HG02678 (cell line): ENCODE data around the gene BPTF.
"Not testable (repeated sequence)": the region's sequence is repeated elsewhere in the genome, so short reads cannot be mapped to it uniquely, and the experiment has no call there.

Experiments used
- ATAC-seq: cut with Tn5 transposase; IDR thresholded peaks from one replicate; pipeline ENCODE4 v1.9.1; 2021; ENCODE audit warnings: mild to moderate bottlenecking, moderate library complexity; ENCODE audit not compliant: unreplicated experiment

Gene BPTF

DNA sequence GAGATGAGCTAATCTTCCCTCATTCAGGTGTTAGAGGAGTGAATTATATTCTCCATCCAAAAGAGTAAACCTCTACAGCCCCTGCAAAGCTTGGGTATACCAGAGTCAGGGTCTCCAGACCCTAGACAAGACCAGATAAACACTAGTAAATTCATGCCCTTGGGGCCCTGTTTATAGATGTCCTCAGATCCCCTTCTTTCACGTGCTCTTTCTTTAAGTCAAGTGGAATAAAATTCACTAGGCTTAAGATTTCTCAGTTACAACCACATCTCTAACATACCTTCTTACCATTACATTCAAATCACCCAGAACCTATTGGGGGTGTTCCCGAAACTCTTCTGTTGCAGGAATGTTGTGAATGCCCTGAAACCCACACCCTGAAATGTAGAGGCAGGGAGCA is 173.2 kb downstream of the BPTF start:
- no peak for ATAC-seq

DNA sequence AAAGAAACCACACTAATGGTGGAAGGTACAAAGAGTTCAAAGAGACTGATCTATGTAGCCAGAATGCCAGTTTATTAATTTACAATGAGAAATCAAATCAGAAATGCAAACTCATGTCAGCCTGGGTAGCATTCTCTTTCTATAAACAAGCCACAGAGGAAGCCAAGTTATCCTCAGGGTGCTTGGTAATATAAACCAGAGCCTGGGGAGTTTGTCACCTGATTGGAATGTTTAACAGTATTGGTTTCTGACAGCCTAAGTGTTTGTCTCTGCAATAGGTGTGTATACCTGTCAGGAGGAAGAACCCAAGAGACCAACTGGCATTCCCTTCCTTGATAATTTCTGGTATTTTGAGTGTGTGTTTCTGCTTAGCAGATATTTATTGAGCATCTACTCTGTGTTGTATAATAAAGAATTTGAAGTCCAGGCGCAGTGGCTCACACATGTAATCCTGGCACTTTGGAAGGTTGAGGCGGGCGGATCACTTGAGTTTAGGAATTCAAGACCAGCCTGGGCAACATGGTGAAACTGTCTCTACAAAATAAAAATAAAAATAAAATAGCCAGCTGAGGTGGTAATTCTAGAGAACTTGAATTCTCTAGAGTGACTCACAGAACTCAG is 174.1 kb downstream of the BPTF start:
- ATAC-seq = no peak

DNA sequence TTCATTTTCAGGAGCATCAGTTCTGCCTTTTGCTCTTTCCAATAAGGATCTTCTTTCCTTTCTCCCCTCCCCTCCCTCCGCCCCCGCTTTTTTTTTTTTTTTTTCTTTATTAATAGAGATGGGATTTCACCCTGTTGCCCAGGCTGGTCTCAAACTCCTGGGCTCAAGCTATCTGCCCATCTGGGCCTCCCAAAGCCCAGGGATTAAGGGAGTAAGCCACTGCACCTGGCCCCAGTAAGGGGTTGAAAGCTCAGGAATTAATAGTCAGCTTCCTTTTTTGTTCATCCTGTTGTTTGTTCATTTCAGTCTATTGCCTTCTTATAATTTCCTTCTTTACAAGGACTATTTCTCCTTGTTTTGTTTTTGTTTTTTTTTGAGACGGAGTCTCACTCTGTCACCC is 178.9 kb downstream of the BPTF start:
- no peak for ATAC-seq

DNA sequence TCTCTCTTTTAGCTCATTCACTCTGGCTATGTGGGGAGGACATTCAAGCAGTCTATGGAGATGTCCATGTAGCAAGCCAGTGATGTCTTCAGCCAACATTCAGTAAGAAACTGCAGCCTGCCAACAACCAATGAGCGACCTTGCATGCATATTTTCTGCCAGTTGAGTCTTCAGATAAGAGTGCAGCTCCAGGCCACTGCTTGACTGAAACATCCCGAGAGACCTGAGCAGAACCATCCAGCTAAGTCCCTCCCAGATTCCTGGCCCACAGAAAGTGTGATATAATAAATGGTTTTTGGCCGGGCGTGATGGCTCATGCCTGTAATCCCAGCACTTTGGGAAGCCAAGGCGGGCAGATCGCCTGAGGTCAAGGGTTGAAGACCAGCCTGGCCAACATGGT is 181.5 kb downstream of the BPTF start:
- ATAC-seq = no peak

DNA sequence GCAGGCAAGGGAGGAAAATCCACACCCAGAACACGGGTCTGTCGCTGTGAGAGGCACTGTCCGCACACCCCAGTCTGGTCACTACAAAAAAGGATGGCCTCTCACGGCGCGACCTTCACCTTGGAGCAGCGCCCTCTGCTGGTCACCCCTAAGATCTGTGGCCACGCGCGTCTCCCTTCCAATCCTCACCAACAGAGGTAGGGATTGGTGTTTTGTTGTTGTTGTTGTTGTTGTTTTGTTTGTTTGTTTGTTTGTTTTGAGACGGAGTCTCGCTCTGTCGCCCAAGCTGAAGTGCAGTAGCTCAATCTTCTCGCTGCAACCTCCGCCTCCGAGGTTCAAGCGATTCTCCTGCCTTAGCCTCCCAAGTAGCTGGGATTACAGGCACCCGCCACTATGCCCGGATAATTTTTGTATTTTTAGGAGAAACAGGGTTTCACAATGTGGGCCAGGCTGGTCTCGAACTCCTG is 185.9 kb downstream of the BPTF start:
- no peak for ATAC-seq

DNA sequence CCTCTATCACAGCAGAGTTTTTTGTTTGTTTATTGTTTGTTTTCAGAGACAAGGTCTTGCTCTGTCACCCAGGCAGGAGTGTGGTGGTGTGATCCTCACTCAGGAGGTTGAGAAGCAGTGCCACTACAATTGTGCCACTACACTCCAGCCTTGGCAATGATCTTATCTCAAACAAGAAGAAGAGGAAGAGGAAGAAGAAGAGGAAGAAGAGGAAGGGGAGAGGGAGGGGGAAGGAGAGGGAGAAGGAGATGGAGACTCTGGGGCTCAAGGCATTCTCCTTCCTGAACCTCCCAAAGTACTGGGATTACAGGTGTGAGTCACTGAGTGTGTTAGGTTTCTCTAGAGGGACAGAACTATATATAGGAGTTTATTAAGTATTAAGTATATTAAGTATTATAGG is 188.1 kb downstream of the BPTF start:
- ATAC-seq = no peak

DNA sequence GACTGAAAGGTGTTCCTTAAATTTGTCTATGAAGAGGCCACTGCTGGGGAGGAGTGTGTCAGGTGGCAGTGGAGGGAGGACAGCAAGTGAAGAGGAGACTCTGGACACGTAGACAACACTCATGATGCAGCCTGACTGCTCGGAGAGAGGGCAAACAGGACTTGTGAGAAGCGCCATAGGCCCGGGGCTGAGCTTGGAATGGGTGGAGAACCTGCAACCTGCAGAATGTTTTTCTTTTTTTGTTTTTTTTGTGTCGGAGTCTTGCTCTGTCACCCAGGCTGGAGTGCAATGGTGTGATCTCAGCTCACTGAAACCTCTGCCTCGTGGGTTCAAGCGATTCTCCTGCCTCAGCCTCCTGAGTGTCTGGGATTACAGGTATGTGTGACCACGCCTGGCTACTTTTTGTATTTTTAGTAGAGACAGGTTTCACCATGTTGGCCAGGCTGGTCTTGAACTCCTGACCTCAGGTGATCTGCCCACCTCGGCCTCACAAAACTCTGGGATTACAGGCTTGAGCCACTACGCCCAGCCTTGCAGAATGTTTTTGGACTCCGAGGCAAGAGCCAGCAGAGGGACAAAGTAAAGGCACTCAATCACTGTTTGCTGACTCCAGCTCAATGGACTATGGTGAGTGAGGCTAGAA is 189.9 kb downstream of the BPTF start:
- ATAC-seq = no peak

DNA sequence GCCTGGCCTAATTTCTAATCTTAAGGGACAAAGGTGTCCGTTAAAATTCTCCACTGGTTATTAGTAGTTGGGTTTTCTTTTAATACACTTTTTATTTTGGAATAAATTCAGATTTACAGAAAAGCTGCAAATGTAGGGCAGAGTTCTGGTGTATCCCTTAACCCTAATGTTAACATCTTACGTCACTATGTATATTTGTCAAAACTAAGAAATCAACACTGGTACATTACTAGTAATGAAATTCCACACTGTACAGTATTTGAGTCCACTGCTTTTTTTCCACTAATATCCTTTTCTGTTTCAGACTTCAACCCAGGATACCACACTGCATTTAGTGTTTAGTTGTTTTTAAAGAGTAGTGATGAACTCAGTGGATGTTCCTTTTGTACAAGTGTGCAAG is 191.5 kb downstream of the BPTF start:
- no peak for ATAC-seq

DNA sequence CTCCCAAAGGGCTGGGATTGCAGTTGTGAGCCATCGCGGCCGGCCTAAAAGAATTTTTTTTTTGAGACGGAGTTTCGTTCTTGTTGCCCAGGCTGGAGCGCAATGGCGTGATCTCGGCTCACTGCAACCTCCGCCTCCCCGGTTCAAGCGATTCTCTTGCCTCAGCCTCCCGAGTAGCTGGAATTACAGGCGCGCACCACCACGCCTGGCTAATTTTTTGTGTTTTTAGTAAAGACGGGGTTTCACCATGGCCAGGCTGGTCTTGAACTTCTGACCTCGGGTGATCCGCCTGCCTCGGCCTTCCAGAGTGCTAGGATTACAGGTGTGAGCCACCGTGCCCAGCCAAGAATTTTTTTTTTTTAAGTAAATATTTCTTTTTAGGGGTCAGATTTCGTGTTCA is 193.2 kb downstream of the BPTF start:
- ATAC-seq = not testable (repeated sequence)

DNA sequence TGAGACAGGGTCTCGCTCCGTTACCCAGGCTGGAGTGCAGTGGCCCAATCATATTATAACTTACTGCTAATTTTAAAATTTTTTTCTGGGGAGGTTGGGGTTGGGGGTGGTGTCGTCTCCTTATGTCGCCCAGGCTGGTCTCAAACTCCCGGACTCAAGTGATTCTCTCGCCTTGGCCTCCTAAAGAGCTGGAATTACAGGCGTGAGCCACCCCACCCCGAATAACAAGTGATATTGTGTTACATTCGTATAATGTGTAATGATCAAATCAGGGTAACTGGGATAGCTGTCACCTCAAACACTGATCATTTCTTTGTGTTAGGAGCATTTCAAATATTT is 194.0 kb downstream of the BPTF start:
- no peak for ATAC-seq

DNA sequence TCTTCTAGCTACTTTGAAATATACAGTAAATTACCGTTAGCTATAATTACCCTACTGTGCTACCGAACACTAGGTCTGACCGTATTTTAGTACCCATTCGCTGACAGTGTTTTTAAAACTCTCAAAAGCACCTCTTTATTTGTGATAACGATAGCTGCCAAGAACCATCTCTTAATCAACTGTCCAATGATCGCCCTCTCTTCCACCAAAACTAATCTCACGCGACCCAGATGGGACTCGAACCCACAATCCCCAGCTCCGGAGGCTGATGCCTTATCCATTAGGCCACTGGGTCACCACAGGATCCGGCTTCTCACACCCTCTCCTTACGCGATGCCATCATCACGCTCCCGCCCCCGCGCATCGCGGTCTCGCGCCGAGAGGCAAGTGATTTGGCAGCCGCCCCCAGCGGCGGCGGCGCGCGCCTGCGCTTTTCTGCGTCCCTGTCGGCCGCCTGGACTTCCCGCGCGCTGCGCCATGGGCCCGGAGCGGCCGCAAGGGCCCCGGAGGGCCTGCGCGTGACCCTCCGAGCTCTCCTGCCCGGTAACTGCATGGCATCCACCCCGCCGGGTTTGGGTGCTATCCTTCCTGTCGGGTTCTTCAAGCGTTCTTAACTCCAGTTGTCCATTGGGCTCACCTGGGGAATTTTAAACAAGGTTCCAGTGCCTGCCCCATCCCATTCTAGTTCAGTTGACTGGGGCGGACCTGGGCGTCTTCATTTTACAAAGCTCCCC is 194.5 kb downstream of the BPTF start:
- peak; percentile 93 for ATAC-seq

DNA sequence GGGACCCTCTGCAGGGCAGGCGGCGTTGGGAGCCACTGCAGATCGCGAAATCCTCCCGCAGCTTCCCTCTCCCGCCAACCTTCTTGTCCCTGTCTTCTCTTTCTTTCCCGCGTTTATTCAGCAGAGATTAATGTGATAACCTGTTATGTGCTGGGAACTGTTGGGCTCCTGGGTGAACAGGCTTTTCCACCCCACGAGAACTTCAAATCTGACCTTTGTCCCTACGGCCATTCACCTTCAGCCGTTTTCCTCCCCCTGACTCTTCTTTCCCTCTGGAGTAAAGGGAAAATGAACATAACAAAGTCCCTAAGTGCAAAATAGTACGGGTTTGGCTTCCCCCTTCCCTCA is 195.1 kb downstream of the BPTF start:
- no peak for ATAC-seq

DNA sequence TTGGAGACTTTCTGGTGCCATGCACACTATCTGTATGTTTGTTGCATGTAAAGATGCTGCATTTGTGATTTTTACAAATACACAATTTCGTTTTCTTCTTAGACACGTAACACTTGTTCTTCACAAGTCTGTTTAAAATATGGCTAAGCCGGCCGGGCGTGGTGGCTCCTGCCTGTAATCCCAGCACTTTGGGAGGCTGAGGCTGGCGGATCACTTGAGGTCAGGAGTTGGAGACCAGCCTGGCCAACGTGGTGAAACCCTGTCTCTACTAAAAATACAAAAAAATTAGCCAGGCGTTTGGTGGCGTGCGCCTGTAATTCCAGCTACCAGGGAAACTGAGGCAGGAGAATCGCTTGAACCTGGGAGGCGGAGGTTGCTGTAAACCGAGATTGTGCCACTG is 195.5 kb downstream of the BPTF start:
- not testable (repeated sequence) for ATAC-seq

DNA sequence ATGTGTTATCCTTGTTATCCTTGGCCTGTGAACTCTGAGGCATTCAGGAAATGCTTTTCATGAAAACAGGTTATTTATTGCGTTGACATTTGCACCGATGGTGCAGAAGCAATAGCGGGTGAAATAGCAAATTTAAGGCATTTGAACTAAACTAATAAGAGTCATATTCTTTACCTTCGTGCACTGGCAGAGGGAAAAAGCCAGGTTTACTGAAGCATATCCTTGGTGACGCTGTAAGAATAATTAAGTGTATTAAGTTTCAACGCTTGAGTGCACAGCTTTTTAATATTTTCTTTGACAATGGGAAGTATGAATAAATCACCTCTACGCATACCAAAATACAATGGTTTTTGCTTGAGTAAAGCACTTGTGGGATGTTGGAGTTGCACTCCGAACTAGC is 196.7 kb downstream of the BPTF start:
- no peak for ATAC-seq

DNA sequence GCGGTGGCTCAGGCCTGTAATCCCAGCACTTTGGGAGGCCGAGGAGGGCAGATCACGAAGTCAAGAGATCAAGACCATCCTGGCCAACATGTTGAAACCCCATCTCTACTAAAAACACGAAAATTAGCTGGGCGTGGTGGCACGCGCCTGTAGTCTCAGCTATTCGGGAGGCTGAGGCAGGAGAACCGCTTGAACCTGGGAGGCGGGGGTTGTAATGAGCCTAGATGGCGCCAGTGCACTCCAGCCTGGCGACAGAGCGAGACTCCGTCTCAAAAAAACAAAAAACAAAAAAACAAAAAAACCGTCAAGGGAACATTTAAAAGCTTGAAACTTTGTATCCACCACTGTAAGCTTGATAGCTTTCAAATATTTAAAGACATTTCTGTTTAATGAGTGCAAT is 197.2 kb downstream of the BPTF start:
- ATAC-seq = not testable (repeated sequence)

DNA sequence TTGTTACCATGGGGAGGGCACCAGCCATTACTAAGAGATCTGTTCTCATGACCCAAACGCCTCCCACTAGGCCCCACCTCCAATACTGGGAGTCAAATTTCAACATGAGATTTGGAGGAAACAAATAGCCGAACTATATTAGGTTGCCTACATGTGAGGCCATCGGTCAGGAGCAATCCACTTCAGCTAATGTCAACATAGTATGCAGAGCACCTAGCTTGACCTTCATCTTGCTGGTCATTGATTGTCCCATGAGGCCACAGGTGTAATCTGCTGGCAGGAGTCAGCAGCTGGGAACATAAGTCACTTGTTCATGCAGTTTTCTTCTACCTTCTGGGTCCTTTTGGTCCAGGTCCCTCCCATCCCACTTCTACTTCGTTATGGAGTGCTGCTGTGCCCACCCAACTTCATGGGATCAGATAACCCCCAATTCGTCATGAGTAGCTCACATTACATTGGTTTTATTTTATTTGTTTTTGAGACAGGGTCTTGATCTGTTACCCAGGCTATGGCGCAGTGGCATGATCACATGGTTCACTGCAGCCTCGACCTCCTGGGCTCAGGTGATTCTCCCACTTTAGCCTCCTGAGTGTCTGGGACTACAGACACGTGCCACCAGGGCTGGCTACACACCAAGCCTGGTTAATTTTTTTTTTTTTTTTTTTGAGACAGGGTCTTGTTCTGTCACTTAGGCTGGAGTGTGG is 204.4 kb downstream of the BPTF start:
- no peak for ATAC-seq
